KMS-11 (cell line): Measurements from ENCODE around the gene RNF215.
"Not testable (repeated sequence)": the region's sequence is repeated elsewhere in the genome, so short reads cannot be mapped to it uniquely, and the experiment has no call there.

ENCODE experiments used
- H2AFZ ChIP-seq: fragments of 200-600 bp; sonication (generic); 2 replicates; pipeline ENCODE4 v1.6.1; 2016; ENCODE audit warnings: antibody characterized with exemption, mixed run types, low read depth
- H3K27ac ChIP-seq: fragments of 200-600 bp; sonication (generic); 2 replicates; pipeline ENCODE4 v1.6.1; 2016; ENCODE audit warnings: mild to moderate bottlenecking, mixed run types
- H3K27me3 ChIP-seq: fragments of 200-600 bp; sonication (generic); 2 replicates; pipeline ENCODE4 v1.6.1; 2017; ENCODE audit warnings: mild to moderate bottlenecking, low read depth, mixed run types, moderate library complexity; ENCODE audit not compliant: insufficient read depth
- H3K36me3 ChIP-seq: fragments of 200-600 bp; sonication (generic); 2 replicates; pipeline ENCODE4 v1.6.1; 2017; ENCODE audit warnings: mild to moderate bottlenecking, mixed run types; ENCODE audit not compliant: insufficient read depth
- H3K4me1 ChIP-seq: fragments of 200-600 bp; sonication (generic); 2 replicates; pipeline ENCODE4 v1.6.1; 2016; ENCODE audit warnings: mild to moderate bottlenecking, low read depth, mixed run types; ENCODE audit not compliant: poor library complexity, severe bottlenecking
- H3K4me2 ChIP-seq: fragments of 200-600 bp; sonication (generic); 2 replicates; pipeline ENCODE4 v1.7.0; 2016; ENCODE audit warnings: mild to moderate bottlenecking, mixed run types
- H3K4me3 ChIP-seq: fragments of 200-600 bp; sonication (generic); IDR thresholded peaks from 2 replicates; pipeline ENCODE4 v1.6.1; 2017; ENCODE audit warnings: low read depth, low read length, mixed read lengths; ENCODE audit not compliant: insufficient read depth
- H3K79me2 ChIP-seq: fragments of 200-600 bp; sonication (generic); 2 replicates; pipeline ENCODE4 v1.6.1; 2016; ENCODE audit warnings: low read depth, mixed run types; ENCODE audit not compliant: insufficient read depth
- H3K9ac ChIP-seq: fragments of 200-600 bp; sonication (generic); 2 replicates; pipeline ENCODE4 v1.6.1; 2016; ENCODE audit warnings: mild to moderate bottlenecking, mixed run types
- H4K20me1 ChIP-seq: fragments of 200-600 bp; sonication (generic); 2 replicates; pipeline ENCODE4 v1.6.1; 2016; ENCODE audit warnings: mild to moderate bottlenecking, mixed run types; ENCODE audit not compliant: insufficient read depth
- CTCF ChIP-seq: fragments of 200-600 bp; sonication (generic); conservative IDR thresholded peaks from 2 replicates; pipeline ENCODE4 v1.6.1; 2017; ENCODE audit warnings: low read depth, mild to moderate bottlenecking, antibody characterized with exemption, low read length, moderate library complexity, mixed read lengths

Gene RNF215

GRCh38 chr22:30404307-30404706 is 17.1 kb upstream of the RNF215 start:
- Histone ChIP-seq H3K27ac (no peak overlapping the region), H3K4me1 (no peaks in the 10 kb centered on the region), H2AFZ (no peak overlapping the region), H3K9ac (no peak overlapping the region), H3K79me2 (no peaks in the 10 kb centered on the region), H4K20me1 (no peaks in the 10 kb centered on the region), H3K36me3 (no peaks in the 10 kb centered on the region), H3K27me3 (no peaks in the 10 kb centered on the region), H3K4me2 (no peak overlapping the region), H3K4me3 (no peak overlapping the region)
- no peak for TF ChIP-seq CTCF

GRCh38 chr22:30402766-30403104 is 15.5 kb upstream of the RNF215 start:
- not testable (repeated sequence) for H3K9ac ChIP-seq, H2AFZ ChIP-seq, H3K36me3 ChIP-seq, H4K20me1 ChIP-seq, H3K79me2 ChIP-seq, H3K4me1 ChIP-seq, H3K27ac ChIP-seq, H3K4me2 ChIP-seq, H3K4me3 ChIP-seq
- peaks cover 11% of the 10 kb centered on the region; the same call in 1 of the 2 replicates for H3K27me3 ChIP-seq

- H3K4me3 ChIP-seq, result no peak overlapping the region
- H3K4me2 ChIP-seq, result no peak overlapping the region
- no peak overlapping the region for H3K9ac ChIP-seq
- peaks cover 3% of the 10 kb centered on the region for H3K4me1 ChIP-seq
- H2AFZ ChIP-seq, result no peak overlapping the region
- no peak overlapping the region for H3K27ac ChIP-seq
- H3K27me3 ChIP-seq, result peaks cover 16% of the 10 kb centered on the region
- H4K20me1 ChIP-seq, result no peaks in the 10 kb centered on the region
- no peaks in the 10 kb centered on the region for H3K36me3 ChIP-seq
- no peak for TF ChIP-seq CTCF
- H3K79me2 ChIP-seq, result no peaks in the 10 kb centered on the region
These were observed 15.0 kb upstream of the RNF215 start for GRCh38 chr22:30402028-30402765.

GRCh38 chr22:30401024-30401423 is 13.8 kb upstream of the RNF215 start:
- not testable (repeated sequence) for H3K79me2 ChIP-seq, H3K4me3 ChIP-seq, H3K36me3 ChIP-seq, H3K4me1 ChIP-seq, H3K4me2 ChIP-seq, H2AFZ ChIP-seq, H4K20me1 ChIP-seq, H3K27ac ChIP-seq, H3K9ac ChIP-seq
- peaks cover 20% of the 10 kb centered on the region for H3K27me3 ChIP-seq

GRCh38 chr22:30400159-30400558 is 12.9 kb upstream of the RNF215 start:
- H3K36me3 ChIP-seq, result no peaks in the 10 kb centered on the region
- TF ChIP-seq CTCF, result no peak
- H3K4me2 ChIP-seq, result no peak overlapping the region
- H3K9ac ChIP-seq, result no peak overlapping the region
- H3K4me3 ChIP-seq, result no peak overlapping the region
- peaks cover 20% of the 10 kb centered on the region for H3K27me3 ChIP-seq
- H3K27ac ChIP-seq, result no peak overlapping the region
- H3K79me2 ChIP-seq, result no peaks in the 10 kb centered on the region
- H2AFZ ChIP-seq, result no peak overlapping the region
- H3K4me1 ChIP-seq, result peaks cover 7% of the 10 kb centered on the region
- no peaks in the 10 kb centered on the region for H4K20me1 ChIP-seq
